ENCODE measurements around the gene RSRC2. TPM values are rescaled to one million over a fixed set of nuclear protein-coding genes. Genes with fewer than 3 reads are reported as not detected.
A peak's percentile ranks its signal among the peaks of the same experiment; 100 is the strongest.
"Not testable (repeated sequence)": the region's sequence is repeated elsewhere in the genome, so short reads cannot be mapped to it uniquely, and the experiment has no call there.

RSRC2 gene
- total RNA-seq, 1 donor from 2014 or later: 50.7 TPM

DNA sequence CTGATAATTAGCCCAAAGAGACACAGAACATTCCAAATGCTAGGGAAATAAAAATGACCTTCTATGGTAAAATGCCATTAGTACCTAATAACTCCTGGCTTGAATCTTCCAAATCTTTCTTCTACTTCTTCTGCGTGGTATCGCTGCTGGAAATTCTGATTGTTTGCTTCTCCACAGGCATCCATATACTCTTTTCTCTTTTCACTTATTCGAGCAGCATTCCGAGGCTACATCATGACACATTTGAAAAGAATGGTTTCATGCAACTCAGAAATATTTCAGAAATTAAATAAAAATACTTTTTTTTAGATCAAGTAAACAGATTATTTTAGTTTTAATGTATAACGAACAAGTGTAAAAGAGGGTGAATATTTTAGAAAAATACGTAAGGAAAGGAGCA is 44.9 kb downstream of the RSRC2 start:
- H3K9me3 Mint-ChIP-seq (ENCODE audit: low read depth): no peaks in the 10 kb centered on the region
- peak overlapping the region; percentile 2 for H3K27ac Mint-ChIP-seq (ENCODE audit: unreplicated experiment)
- H3K27me3 Mint-ChIP-seq (ENCODE audit: low read depth): no peaks in the 10 kb centered on the region
- no peak overlapping the region for H3K4me3 Mint-ChIP-seq (ENCODE audit: unreplicated experiment)
- DNase-seq (ENCODE audit: low spot score): no peak
- H3K36me3 Mint-ChIP-seq (ENCODE audit: low read depth): peaks cover 45% of the 10 kb centered on the region
- TF ChIP-seq, protein P1, sequence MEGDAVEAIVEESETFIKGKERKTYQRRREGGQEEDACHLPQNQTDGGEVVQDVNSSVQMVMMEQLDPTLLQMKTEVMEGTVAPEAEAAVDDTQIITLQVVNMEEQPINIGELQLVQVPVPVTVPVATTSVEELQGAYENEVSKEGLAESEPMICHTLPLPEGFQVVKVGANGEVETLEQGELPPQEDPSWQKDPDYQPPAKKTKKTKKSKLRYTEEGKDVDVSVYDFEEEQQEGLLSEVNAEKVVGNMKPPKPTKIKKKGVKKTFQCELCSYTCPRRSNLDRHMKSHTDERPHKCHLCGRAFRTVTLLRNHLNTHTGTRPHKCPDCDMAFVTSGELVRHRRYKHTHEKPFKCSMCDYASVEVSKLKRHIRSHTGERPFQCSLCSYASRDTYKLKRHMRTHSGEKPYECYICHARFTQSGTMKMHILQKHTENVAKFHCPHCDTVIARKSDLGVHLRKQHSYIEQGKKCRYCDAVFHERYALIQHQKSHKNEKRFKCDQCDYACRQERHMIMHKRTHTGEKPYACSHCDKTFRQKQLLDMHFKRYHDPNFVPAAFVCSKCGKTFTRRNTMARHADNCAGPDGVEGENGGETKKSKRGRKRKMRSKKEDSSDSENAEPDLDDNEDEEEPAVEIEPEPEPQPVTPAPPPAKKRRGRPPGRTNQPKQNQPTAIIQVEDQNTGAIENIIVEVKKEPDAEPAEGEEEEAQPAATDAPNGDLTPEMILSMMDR (IDR thresholded peaks at IDR 0.05): no peak
- peaks cover 3% of the 10 kb centered on the region for H3K4me1 Mint-ChIP-seq (ENCODE audit: low read depth)

DNA sequence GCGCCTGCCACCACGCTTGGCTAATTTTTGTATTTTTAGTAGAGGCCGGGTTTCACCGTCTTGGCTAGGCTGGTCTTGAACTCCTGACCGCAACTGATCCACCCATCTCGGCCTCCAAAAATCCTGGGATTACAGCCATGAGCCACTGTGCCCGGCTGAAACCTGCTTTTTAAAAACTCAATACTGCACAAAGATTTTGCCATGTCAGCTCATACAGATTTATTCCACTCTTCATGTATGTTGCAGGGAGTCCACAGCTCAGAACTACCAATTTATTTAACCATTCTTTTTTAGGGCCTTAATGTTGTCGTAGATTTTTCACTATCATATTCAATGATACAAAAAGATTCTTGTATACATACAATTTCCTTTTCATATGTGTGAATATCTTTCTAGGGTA is 46.0 kb downstream of the RSRC2 start:
- Mint-ChIP-seq H3K27ac (ENCODE audit: unreplicated experiment) (no peak overlapping the region), H3K4me1 (ENCODE audit: low read depth) (peaks cover 3% of the 10 kb centered on the region), H3K4me3 (ENCODE audit: unreplicated experiment) (no peak overlapping the region), H3K9me3 (ENCODE audit: low read depth) (no peaks in the 10 kb centered on the region), H3K36me3 (ENCODE audit: low read depth) (peaks cover 49% of the 10 kb centered on the region), H3K27me3 (ENCODE audit: low read depth) (no peaks in the 10 kb centered on the region)
- DNase-seq (ENCODE audit: low spot score): no peak
- TF ChIP-seq, protein P1 (IDR thresholded peaks at IDR 0.05): no peak

DNA sequence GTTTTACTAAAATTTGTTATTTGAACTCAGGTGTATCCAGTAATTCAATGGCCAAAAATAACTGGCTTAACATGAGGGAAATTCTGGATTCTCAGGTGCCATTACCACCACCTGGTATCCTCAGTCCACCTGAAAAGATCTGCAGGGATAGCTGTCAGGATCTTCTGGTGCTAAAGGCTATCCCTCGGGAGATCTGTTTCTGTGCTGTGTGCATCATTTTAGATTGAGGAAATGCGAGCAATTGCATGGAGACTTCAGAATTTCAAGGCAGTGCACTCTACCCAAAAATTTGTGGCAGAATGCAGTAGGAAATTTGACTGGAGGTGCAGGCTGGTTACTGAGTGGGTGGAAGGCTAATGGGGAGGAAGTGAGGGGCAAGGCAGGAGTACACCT is 52.4 kb downstream of the RSRC2 start:
- no peak for DNase-seq (ENCODE audit: low spot score)
- H3K27ac Mint-ChIP-seq (ENCODE audit: unreplicated experiment): peak overlapping the region; percentile 20
- H3K36me3 Mint-ChIP-seq (ENCODE audit: low read depth): peaks cover 37% of the 10 kb centered on the region
- H3K9me3 Mint-ChIP-seq (ENCODE audit: low read depth): no peaks in the 10 kb centered on the region
- no peaks in the 10 kb centered on the region for H3K27me3 Mint-ChIP-seq (ENCODE audit: low read depth)
- peaks cover 14% of the 10 kb centered on the region for H3K4me1 Mint-ChIP-seq (ENCODE audit: low read depth)
- TF ChIP-seq, protein P1 (IDR thresholded peaks at IDR 0.05): no peak
- H3K4me3 Mint-ChIP-seq (ENCODE audit: unreplicated experiment): no peak overlapping the region

DNA sequence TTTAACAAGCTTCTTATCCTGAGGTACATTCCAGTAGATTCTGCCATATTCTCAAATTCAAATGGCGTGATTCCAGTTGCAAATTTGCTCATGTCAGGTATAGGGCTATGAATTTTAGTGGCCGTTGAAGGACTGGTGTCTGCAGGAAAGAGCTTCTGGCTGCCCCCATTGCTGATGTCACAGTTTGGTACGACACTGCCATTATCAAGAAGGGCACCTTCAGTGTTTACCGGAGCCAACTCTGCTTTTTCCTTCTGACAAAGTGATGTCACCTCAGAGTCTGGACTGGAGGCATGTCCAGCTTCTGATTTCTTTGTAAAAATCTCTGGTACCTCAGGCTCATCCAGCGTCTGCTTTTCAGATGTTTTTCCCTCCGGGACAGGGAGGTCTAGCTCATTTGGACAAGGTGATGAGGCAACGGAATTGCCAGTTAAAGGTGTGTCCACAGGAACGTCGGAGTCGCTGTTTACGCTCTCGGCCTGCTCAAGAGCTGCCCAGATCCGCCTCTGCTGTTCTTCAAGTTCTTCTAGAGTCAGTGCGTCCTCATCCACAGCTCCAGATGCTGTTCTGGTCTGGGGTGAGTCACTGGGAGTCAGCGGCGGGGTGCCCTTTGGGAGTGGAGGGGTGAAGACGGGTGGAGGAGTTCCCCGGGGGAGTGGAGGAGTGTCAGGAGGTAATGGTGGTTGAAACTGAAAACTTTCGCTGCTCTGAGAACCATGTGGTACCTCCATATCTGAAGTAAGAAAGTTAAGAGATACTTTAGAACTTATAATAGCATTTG is 53.0 kb downstream of the RSRC2 start:
- no peak overlapping the region for H3K4me3 Mint-ChIP-seq (ENCODE audit: unreplicated experiment)
- no peak for DNase-seq (ENCODE audit: low spot score)
- peaks cover 33% of the 10 kb centered on the region for H3K36me3 Mint-ChIP-seq (ENCODE audit: low read depth)
- peak overlapping the region; percentile 32 for H3K27ac Mint-ChIP-seq (ENCODE audit: unreplicated experiment)
- H3K27me3 Mint-ChIP-seq (ENCODE audit: low read depth): no peaks in the 10 kb centered on the region
- H3K9me3 Mint-ChIP-seq (ENCODE audit: low read depth): no peaks in the 10 kb centered on the region
- TF ChIP-seq, protein P1 (IDR thresholded peaks at IDR 0.05): no peak
- H3K4me1 Mint-ChIP-seq (ENCODE audit: low read depth): peaks cover 14% of the 10 kb centered on the region

DNA sequence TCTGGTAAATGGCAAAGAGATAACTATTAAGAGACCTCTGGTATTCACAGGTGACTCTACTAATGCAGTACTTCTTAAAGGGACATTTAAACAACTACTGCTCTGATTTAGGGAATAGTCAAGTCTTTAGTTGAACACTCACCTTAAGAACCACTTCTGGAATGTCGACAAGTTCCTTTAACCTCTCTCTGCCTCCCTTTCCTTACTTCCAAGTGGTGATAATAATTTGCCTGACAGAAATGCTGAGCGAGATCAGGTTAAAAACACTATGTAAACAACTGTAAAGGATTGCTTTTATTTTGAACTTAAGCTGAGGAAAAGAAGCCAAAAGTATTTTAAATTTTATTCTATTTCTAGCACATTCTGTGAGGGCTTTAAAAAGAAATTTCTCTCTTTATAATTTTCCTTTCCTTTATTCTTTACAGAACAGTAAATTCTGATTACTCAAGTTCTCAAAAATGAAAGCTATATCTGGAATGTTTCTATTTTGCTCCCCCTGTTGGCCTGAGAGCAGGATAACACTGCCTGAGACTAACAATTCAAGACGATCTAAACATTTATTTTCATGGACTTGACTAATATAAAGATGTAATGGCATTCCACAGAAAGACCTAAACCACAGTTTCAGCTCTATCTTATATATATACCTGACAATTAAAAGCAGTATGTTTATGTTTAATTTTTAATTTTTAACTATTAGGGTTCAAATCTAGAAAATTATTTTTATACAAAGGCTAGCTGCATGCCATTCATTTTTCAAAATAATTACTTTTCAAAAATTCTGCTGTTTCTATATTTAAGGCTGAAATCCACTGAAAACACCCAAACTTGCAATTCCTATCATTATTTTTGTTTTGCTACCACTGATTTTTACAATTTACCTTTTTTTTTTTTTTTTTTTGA is 55.2 kb downstream of the RSRC2 start:
- DNase-seq (ENCODE audit: low spot score): no peak
- H3K4me3 Mint-ChIP-seq (ENCODE audit: unreplicated experiment): peak overlapping the region; percentile 11
- TF ChIP-seq, protein P1 (IDR thresholded peaks at IDR 0.05): peak; percentile 95
- H3K9me3 Mint-ChIP-seq (ENCODE audit: low read depth): no peaks in the 10 kb centered on the region
- H3K4me1 Mint-ChIP-seq (ENCODE audit: low read depth): peaks cover 14% of the 10 kb centered on the region
- peaks cover 20% of the 10 kb centered on the region for H3K36me3 Mint-ChIP-seq (ENCODE audit: low read depth)
- no peaks in the 10 kb centered on the region for H3K27me3 Mint-ChIP-seq (ENCODE audit: low read depth)
- H3K27ac Mint-ChIP-seq (ENCODE audit: unreplicated experiment): peak overlapping the region; percentile 75

DNA sequence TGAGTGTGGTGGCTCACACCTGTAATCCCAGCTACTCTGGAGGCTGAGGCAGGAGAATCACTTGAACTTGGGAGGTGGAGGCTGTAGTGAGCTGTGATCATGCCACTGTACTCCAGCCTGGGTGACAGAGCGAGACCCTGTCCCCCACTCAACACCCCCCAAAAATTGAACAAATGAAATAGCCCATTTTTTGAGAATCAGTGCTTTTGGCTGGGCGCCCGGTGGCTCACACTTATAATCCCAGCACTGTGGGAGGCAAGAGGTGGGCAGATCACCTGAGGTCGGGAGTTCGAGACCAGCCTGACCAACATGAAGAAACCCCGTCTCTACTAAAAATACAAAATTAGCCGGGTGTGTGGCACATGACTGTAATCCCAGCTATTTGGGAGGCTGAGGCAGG is 56.2 kb downstream of the RSRC2 start:
- not testable (repeated sequence) for H3K9me3 Mint-ChIP-seq (ENCODE audit: low read depth); H3K36me3 Mint-ChIP-seq (ENCODE audit: low read depth); H3K4me3 Mint-ChIP-seq (ENCODE audit: unreplicated experiment); H3K27me3 Mint-ChIP-seq (ENCODE audit: low read depth); H3K27ac Mint-ChIP-seq (ENCODE audit: unreplicated experiment); DNase-seq (ENCODE audit: low spot score)
- peaks cover 14% of the 10 kb centered on the region for H3K4me1 Mint-ChIP-seq (ENCODE audit: low read depth)

DNA sequence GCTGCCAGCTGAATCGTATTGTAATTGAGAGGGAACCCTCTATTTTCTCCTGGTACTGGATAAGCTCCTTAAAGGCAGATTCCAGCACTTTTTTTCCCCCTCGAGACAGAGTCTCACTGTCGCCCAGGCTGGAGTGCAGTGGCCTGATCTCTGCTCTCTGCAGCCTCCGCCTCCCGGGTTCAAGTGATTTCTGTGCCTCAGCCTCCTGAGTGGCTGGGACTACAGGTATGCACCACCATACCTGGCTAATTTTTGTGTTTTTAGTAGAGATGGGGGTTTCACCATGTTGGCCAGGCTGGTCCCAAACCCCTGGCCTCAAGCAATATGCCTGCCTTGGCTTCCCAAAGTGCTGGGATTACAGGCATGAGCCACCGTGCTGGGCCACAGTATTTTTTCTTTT is 56.9 kb downstream of the RSRC2 start:
- not testable (repeated sequence) for H3K27ac Mint-ChIP-seq (ENCODE audit: unreplicated experiment); H3K36me3 Mint-ChIP-seq (ENCODE audit: low read depth)

More for the DNA sequence above, 56.9 kb downstream of the RSRC2 start:
- not testable (repeated sequence) for H3K9me3 Mint-ChIP-seq (ENCODE audit: low read depth); DNase-seq (ENCODE audit: low spot score); H3K27me3 Mint-ChIP-seq (ENCODE audit: low read depth); H3K4me3 Mint-ChIP-seq (ENCODE audit: unreplicated experiment)
- H3K4me1 Mint-ChIP-seq (ENCODE audit: low read depth): peaks cover 14% of the 10 kb centered on the region

Data from chondrocyte (in vitro differentiated cells).